ENCODE measurements around the gene P4HB. TPM values are rescaled to one million over a fixed set of nuclear protein-coding genes. Genes with fewer than 3 reads are reported as not detected.

Gene P4HB
- total RNA-seq, 1 donor from 2014 or later, result 1,272 TPM

DNA sequence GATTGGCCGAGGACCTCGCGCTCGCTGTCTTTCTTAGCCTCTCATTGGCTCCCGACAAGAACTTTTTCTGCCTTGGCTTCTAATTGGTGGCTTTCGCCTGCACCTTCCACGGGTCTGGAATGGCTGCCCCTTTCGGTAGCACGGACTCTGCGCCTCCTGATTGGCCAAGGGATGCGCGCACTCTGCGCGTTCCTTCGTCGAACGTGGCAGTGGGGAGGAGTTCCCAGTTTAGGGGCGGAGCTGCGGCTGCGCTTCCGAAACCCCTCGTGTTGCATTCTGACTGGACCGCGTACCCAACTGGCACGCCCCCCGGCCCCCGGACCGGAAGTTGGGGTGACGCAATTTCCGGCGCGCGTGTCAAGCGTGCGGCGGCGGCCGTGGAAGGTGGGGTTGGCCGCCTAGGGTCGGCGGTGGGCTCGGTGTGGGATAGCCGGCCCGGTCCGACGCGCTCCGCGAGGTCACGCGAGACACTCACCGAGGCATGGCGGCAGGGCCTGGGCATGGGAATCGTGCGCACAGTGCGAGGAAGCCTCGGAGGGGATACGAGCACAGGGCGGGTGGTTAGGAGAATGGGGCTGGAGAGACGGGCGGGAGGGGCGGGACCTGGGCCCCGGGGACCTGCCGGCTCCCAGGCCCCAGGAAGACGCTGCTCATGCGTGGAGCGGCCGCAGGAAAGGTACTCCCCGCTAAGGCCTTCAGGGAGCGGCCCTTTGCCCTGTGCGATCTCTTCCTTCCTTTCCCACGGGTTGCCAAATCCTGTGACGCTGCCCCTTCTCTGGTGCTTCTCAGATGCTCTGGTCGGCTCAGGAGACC lies 627 bp upstream of the P4HB start:
- peak overlapping the region; percentile 77 for H3K4me3 ChIP-seq (ENCODE audit: low read depth, low read length)

DNA sequence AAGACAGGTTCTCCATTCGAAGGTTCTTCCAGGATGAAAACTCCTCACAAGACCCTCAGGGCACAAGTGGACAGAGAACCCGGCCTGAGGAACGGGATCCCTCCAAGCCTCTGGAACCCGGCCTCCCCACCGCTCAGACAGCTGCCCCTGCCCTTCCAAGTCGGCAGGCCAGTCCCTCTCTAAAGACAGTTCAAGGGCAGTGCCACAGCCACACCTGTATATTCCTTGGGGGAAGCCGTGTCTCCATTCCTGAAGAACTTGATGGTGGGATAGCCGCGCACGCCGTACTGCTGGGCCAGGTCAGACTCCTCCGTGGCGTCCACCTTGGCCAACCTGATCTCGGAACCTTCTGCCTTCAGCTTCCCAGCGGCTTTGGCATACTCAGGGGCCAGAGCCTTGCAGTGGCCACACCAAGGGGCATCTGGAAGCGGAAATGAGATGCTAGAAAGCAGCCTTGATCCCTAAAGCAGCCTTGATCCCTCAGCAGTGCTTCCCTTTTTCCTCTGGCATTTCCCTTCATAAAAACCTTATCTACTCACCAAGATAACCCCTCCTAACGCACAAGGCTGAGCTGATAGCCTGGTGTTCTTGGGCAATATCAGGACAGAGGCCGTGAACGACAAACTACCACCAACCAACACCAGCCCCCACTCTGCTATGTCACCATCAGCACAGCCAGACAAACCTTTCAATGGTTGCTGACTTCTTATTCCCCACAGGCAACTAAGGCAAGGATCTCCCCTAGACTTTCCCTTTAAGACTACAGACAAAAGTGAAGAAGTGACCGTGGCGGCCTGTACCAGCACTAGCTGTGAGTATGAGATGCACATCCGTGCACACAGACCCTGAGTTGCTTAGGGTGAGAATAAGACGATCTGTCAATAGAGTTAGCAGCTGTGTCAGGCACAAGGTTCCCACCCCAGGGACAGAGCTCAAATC lies 1.1 kb downstream of the P4HB start:
- H3K4me3 ChIP-seq (ENCODE audit: low read depth, low read length), result peak overlapping the region; percentile 93
- DNase-seq (ENCODE audit: low read depth), result no peak
- TF ChIP-seq, protein P1, sequence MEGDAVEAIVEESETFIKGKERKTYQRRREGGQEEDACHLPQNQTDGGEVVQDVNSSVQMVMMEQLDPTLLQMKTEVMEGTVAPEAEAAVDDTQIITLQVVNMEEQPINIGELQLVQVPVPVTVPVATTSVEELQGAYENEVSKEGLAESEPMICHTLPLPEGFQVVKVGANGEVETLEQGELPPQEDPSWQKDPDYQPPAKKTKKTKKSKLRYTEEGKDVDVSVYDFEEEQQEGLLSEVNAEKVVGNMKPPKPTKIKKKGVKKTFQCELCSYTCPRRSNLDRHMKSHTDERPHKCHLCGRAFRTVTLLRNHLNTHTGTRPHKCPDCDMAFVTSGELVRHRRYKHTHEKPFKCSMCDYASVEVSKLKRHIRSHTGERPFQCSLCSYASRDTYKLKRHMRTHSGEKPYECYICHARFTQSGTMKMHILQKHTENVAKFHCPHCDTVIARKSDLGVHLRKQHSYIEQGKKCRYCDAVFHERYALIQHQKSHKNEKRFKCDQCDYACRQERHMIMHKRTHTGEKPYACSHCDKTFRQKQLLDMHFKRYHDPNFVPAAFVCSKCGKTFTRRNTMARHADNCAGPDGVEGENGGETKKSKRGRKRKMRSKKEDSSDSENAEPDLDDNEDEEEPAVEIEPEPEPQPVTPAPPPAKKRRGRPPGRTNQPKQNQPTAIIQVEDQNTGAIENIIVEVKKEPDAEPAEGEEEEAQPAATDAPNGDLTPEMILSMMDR (conservative IDR thresholded peaks at IDR 0.05; ENCODE audit: low read depth, low read length), result no peak

More for the DNA sequence above, 627 bp upstream of the P4HB start:
- TF ChIP-seq, protein P1 (conservative IDR thresholded peaks at IDR 0.05; ENCODE audit: low read depth, low read length), result no peak
- peak; percentile 100 for DNase-seq (ENCODE audit: low read depth)

DNA sequence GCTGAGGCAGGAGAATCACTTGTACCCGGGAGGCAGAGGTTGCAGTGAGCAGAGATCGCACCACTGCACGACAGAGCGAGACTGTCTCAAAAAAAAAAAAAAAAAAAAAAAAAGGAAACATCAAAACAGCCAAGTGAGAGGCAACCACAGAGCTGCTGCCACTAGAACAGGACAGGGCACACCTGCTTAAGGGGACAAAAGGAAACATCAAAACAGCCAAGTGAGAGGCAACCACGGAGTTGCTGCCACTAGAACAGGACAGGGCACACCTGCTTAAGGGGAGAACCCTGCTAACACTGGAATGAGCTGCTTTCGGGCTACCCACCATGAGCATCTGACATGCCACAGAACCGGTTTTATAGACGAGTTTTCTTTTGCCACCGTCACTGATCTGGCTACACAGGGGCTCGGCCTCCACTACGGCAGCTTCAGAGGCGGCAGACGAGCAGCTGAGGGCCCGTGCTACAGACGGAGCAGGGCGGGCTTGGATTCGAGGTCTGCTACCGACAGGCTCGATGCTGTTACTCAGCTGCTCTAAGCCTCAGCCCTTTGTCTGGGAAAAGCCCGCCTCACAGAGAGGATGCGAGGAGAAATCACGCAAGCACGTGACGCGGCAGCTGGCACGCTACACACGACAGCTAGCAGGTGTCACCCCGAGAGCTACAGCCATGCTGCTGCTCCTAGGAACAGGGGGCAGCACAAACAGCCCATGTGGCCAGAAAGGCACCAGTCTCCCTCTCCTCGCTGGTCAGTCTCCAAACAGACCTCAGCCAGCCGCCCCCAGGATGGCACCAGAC lies 2.0 kb downstream of the P4HB start:
- TF ChIP-seq, protein P1 (conservative IDR thresholded peaks at IDR 0.05; ENCODE audit: low read depth, low read length), result no peak
- DNase-seq (ENCODE audit: low read depth), result no peak
- peak overlapping the region; percentile 93 for H3K4me3 ChIP-seq (ENCODE audit: low read depth, low read length)

DNA sequence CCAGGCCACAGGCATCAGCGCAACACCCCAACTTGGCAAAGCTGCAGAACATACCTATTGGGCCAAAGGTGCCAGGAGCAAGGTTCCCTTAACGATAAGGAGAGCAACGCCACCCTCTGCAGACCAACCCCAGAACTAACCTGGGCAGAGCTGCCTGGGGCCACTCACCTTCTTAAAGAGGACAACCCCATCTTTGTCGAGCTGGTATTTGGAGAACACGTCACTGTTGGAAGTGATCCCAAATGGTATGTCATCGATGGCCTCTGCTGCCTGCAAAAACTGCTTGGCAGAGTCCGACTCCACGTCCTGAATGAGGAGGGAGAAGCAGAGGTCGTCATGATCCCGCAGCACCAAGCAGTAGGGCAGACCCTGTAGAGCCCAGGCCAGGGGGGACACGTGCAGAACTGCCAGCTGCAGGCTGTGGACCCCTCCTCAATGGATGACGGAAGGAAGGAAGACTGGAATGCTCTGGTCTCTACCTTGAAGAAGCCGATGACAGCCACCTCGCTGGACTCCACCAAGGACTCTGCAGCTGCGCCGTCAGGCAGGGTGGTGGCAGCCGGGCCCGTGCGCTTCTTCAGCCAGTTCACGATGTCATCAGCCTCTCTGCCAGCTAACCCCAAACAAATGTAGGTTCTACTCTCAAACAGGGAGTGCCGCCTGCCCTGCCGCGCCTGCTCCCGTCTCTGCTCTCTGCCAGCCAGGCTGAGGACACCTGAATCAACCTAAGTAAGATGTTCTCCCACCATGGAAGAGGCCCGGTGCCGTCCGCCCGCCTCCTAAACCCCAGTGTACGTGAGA lies 5.2 kb downstream of the P4HB start:
- no peak overlapping the region for H3K4me3 ChIP-seq (ENCODE audit: low read depth, low read length)
- no peak for DNase-seq (ENCODE audit: low read depth)
- TF ChIP-seq, protein P1 (conservative IDR thresholded peaks at IDR 0.05; ENCODE audit: low read depth, low read length), result no peak

DNA sequence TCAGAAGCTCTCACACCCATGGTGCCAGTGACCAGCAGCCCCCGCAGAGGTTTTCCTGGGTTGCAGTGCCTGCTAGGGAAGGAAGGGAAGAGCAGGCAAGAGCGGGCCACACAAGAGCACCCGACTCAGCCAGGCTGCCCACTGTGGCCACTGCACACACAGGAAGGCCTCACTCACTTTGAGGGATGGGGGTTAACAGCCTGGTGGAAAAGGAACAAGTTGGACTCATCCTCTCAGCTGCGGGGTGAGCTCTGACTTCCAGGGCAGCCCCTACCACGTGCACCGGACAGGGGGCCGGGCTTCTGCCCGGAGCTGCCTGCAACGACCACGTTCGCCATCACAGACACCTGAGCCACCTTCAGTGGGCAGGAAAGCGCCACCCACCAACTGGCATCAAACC lies 8.1 kb downstream of the P4HB start:
- no peak overlapping the region for H3K4me3 ChIP-seq (ENCODE audit: low read depth, low read length)
- TF ChIP-seq, protein P1 (conservative IDR thresholded peaks at IDR 0.05; ENCODE audit: low read depth, low read length), result no peak
- no peak for DNase-seq (ENCODE audit: low read depth)

DNA sequence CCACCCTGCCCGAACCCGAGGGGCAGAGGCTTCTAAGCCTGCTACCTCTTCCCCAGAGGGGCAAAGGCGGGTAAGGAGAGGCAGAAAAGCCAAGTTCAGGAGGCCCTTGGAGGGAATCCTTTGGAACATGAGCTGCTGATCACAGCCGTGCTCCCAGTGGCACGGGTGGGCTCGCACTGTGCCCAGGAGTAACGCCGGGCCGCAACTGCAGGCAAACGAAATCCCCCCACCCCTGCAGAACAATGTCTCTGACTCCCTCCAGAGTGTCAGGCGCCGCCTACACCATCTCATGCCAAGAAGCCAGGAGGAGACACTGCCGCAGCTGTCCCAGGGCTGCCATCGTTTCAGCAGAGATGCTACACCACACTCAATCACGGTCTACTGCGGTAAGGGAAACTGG lies 8.9 kb downstream of the P4HB start:
- TF ChIP-seq, protein P1 (conservative IDR thresholded peaks at IDR 0.05; ENCODE audit: low read depth, low read length), result no peak
- no peak for DNase-seq (ENCODE audit: low read depth)
- H3K4me3 ChIP-seq (ENCODE audit: low read depth, low read length), result no peak overlapping the region

All from epithelial cell of proximal tubule (primary cell).